ENCODE data around the gene BPI. TPM values are rescaled to one million over a fixed set of nuclear protein-coding genes. Genes with fewer than 3 reads are reported as not detected.

The BPI gene
- total RNA-seq, 4 donors from 2014 or later: 0.26 TPM; not detected in 3

DNA sequence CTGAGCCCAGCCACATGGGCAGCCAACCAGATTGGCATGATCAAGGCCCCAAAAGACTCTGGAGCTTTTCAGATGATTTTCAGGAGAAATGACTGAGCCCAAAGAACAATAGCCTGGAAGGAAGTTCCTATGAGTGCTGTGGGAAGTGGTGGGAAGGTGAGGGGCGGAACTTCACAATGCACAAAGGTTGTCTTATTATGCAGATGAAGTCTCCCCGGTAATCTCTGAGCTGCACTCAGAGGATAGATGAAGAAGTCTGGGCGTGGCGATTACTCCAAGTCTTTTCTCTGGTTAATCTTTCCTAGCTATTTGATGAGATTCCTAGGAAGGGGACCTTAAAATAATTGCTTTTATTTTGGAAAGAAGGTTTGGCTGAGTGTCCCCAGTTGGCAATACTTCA is 79.2 kb downstream of the BPI start:
- H3K27me3 ChIP-seq: peaks cover 0 to 12% (median 0%) of the 10 kb centered on the region in 4 donors
- H3K9me3 ChIP-seq: no peaks in the 10 kb centered on the region
- intact Hi-C loops (cut with DNase I): no loop called here
- no peak overlapping the region for H3K4me3 ChIP-seq
- WGBS, 2 donors: 72% methylated on average over 4 of the region's 4 CpGs
- no peaks in the 10 kb centered on the region for H3K36me3 ChIP-seq
- no peak overlapping the region for H3K27ac ChIP-seq
- DNase-seq: no peak
- TF ChIP-seq, protein P1, sequence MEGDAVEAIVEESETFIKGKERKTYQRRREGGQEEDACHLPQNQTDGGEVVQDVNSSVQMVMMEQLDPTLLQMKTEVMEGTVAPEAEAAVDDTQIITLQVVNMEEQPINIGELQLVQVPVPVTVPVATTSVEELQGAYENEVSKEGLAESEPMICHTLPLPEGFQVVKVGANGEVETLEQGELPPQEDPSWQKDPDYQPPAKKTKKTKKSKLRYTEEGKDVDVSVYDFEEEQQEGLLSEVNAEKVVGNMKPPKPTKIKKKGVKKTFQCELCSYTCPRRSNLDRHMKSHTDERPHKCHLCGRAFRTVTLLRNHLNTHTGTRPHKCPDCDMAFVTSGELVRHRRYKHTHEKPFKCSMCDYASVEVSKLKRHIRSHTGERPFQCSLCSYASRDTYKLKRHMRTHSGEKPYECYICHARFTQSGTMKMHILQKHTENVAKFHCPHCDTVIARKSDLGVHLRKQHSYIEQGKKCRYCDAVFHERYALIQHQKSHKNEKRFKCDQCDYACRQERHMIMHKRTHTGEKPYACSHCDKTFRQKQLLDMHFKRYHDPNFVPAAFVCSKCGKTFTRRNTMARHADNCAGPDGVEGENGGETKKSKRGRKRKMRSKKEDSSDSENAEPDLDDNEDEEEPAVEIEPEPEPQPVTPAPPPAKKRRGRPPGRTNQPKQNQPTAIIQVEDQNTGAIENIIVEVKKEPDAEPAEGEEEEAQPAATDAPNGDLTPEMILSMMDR (IDR thresholded peaks at IDR 0.05): no peak
- no peak for TF ChIP-seq POLR2A (IDR thresholded peaks at IDR 0.05)
- no peaks in the 10 kb centered on the region for H3K4me1 ChIP-seq

DNA sequence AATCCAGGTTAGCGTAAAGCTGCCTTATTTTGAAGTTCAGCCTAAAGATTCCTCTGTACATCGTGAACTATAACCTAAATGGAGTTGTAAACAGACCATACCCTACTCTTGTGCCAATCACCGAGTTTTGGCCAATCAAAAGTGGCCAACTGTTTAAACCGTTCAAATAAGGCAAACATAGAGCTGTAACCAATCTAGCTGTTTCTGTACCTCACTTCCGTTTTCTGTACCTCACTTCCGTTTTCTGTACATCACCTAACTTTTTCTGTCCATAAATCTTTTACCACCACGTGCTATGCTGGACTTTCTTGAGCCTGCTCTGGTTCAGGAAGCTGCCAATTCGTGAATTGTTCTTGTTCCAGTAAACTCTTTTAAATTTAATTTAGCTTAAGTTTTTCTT is 82.0 kb downstream of the BPI start:
- Histone ChIP-seq H3K4me3 (no peak overlapping the region), H3K9me3 (no peaks in the 10 kb centered on the region), H3K27ac (no peak overlapping the region), H3K36me3 (no peaks in the 10 kb centered on the region), H3K27me3 (peaks cover 0 to 19% (median 0%) of the 10 kb centered on the region in 4 donors), H3K4me1 (no peaks in the 10 kb centered on the region)
- no peak for DNase-seq
- 74 to 78% methylated on average over 8 of the region's 8 CpGs for WGBS, 2 donors
- intact Hi-C loops (cut with DNase I): no loop called here
- TF ChIP-seq, protein P1 (IDR thresholded peaks at IDR 0.05): no peak
- no peak for TF ChIP-seq POLR2A (IDR thresholded peaks at IDR 0.05)

DNA sequence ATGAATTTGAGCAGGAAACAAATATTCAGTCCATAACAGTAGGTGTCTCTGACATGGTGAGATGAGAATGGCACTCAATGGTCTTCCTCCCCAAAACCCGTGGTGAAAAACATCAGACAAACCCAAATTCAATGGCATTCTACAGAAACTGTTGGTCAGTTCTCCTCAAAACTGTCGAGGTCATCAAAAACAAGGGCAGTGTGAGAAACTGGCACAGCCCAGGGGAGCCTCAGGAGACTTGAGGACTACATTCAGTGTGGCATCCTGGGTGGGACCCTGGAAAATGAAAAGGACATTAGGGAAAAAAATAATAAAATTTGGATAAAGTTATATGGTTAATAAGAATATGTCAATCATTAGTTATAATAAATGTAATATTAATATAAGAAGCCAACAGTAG is 82.9 kb downstream of the BPI start:
- Histone ChIP-seq H3K4me1 (no peaks in the 10 kb centered on the region), H3K27me3 (peaks cover 0 to 14% (median 0%) of the 10 kb centered on the region in 4 donors), H3K27ac (no peak overlapping the region), H3K9me3 (no peaks in the 10 kb centered on the region), H3K4me3 (no peak overlapping the region), H3K36me3 (no peaks in the 10 kb centered on the region)
- WGBS, 2 donors: 46 to 50% methylated on average over 2 of the region's 2 CpGs
- intact Hi-C loops (cut with DNase I): no loop called here
- TF ChIP-seq, protein P1 (IDR thresholded peaks at IDR 0.05): no peak
- no peak for TF ChIP-seq POLR2A (IDR thresholded peaks at IDR 0.05)
- no peak for DNase-seq

Other genes starting within 250 kb of the BPI start
- 10 to 100 TPM in 2 of 4 donors, 1 to 10 TPM in 2; 2.8 to 33.2 (median 11.5) TPM for gene TGM2, start 138.9 kb upstream of the BPI start, total RNA-seq
- gene KIAA1755, start 43.4 kb upstream of the BPI start, total RNA-seq: 1 to 10 TPM in 1 of 4 donors, under 1 TPM in 3; 0.12 to 3.4 (median 0.39) TPM
- under 1 TPM in 1 of 4 donors, not detected in 3; 0.18 TPM for gene LBP, start 42.3 kb downstream of the BPI start, total RNA-seq
- 10 to 100 TPM; 17.9 to 37.7 (median 28.0) TPM for gene SNHG17, start 131.2 kb downstream of the BPI start, total RNA-seq
- gene RALGAPB, start 168.7 kb downstream of the BPI start, total RNA-seq: 10 to 100 TPM; 17.4 to 38.5 (median 26.9) TPM

Data from esophagus squamous epithelium (tissue), 5 donors.